OCI-LY1 (cell line): Measurements from ENCODE around the gene EYS.

Source experiments
- H2AFZ ChIP-seq: fragments of 200-600 bp; sonication (generic), shearing (Covaris generic); 2 replicates; pipeline ENCODE4 v1.6.0; 2014; ENCODE audit warnings: antibody characterized with exemption, mild to moderate bottlenecking, low read length
- H3F3A ChIP-seq: fragments of 200-600 bp; sonication (generic), shearing (Covaris generic); 2 replicates; pipeline ENCODE4 v1.6.0; 2014; ENCODE audit warnings: mild to moderate bottlenecking, antibody characterized with exemption, low read length, moderate library complexity; ENCODE audit not compliant: insufficient read depth
- H3K27ac ChIP-seq: fragments of 200-600 bp; sonication (generic); 2 replicates; pipeline ENCODE4 v1.5.1; 2014; ENCODE audit warnings: low read length, mixed run types, mild to moderate bottlenecking, low read depth; ENCODE audit not compliant: poor library complexity, severe bottlenecking
- H3K27me3 ChIP-seq: fragments of 200-600 bp; sonication (generic); 2 replicates; pipeline ENCODE4 v1.6.0; 2014; ENCODE audit warnings: antibody characterized with exemption, mild to moderate bottlenecking, low read length, moderate library complexity; ENCODE audit not compliant: insufficient read depth
- H3K36me3 ChIP-seq: fragments of 200-600 bp; sonication (generic); 2 replicates; pipeline ENCODE4 v1.6.1; 2014; ENCODE audit warnings: mild to moderate bottlenecking, antibody characterized with exemption, low read length, moderate library complexity, mixed read lengths; ENCODE audit not compliant: insufficient read depth
- H3K4me1 ChIP-seq: fragments of 200-600 bp; sonication (generic); 2 replicates; pipeline ENCODE4 v1.5.1; 2014; ENCODE audit warnings: mild to moderate bottlenecking, low read length, moderate library complexity; ENCODE audit not compliant: insufficient read depth, severe bottlenecking
- H3K4me2 ChIP-seq: fragments of 200-600 bp; sonication (generic), shearing (Covaris generic); 2 replicates; pipeline ENCODE4 v1.6.1; 2014; ENCODE audit warnings: low read length
- H3K4me3 ChIP-seq: fragments of 200-600 bp; sonication (generic); 2 replicates; pipeline ENCODE4 v1.5.1; 2014; ENCODE audit warnings: low read length, low read depth, mild to moderate bottlenecking, mixed read lengths; ENCODE audit not compliant: poor library complexity, severe bottlenecking
- H3K79me2 ChIP-seq: fragments of 200-600 bp; shearing (Covaris generic); 2 replicates; pipeline ENCODE4 v1.6.1; 2016; ENCODE audit warnings: mixed run types, low read length, mixed read lengths; ENCODE audit not compliant: insufficient read depth
- H3K9ac ChIP-seq: fragments of 200-600 bp; sonication (generic), shearing (Covaris generic); 2 replicates; pipeline ENCODE4 v1.6.1; 2014; ENCODE audit warnings: mild to moderate bottlenecking, low read length, mixed read lengths
- H3K9me2 ChIP-seq: fragments of 200-600 bp; sonication (generic), shearing (Covaris generic); 2 replicates; pipeline ENCODE4 v1.6.1; 2014; ENCODE audit warnings: low read depth, mild to moderate bottlenecking, low read length, mixed read lengths
- H3K9me3 ChIP-seq: fragments of 200-600 bp; shearing (Covaris generic); 2 replicates; pipeline ENCODE4 v1.6.1; 2014; ENCODE audit warnings: low read length, mixed read lengths
- H4K20me1 ChIP-seq: fragments of 200-600 bp; sonication (generic), shearing (Covaris generic); 2 replicates; pipeline ENCODE4 v1.6.0; 2016; ENCODE audit warnings: mild to moderate bottlenecking, low read length; ENCODE audit not compliant: insufficient read depth
- CTCF ChIP-seq: fragments of 200-600 bp; sonication (generic), shearing (Covaris generic); IDR thresholded peaks from 2 replicates; pipeline ENCODE4 v1.5.1; 2017; ENCODE audit warnings: mild to moderate bottlenecking, antibody characterized with exemption, low read length, moderate library complexity, mixed read lengths
- EZH2 ChIP-seq: fragments of 200-600 bp; sonication (generic), shearing (Covaris generic); IDR thresholded peaks from 2 replicates; pipeline ENCODE4 v1.8.0; 2017; ENCODE audit warnings: borderline replicate concordance, mixed run types, mild to moderate bottlenecking, antibody characterized with exemption, low read length, moderate library complexity, mixed read lengths

Gene EYS

GRCh38 chr6:65546894-65547293 is 160.1 kb downstream of the EYS start:
- Histone ChIP-seq H3K36me3 (no peaks in the 10 kb centered on the region), H3F3A (no peaks in the 10 kb centered on the region), H3K27ac (no peak overlapping the region), H3K9me3 (no peaks in the 10 kb centered on the region), H3K4me2 (no peak overlapping the region), H3K4me1 (no peaks in the 10 kb centered on the region), H3K79me2 (no peaks in the 10 kb centered on the region), H3K9me2 (no peaks in the 10 kb centered on the region), H3K9ac (no peak overlapping the region), H3K27me3 (no peaks in the 10 kb centered on the region), H3K4me3 (no peak overlapping the region), H2AFZ (no peak overlapping the region), H4K20me1 (no peaks in the 10 kb centered on the region)
- no peak for TF ChIP-seq CTCF
- TF ChIP-seq EZH2 = no peak

GRCh38 chr6:65545920-65546319 is 161.1 kb downstream of the EYS start:
- H3K36me3 ChIP-seq = no peaks in the 10 kb centered on the region
- H3K4me3 ChIP-seq = no peak overlapping the region
- H3K79me2 ChIP-seq = no peaks in the 10 kb centered on the region
- H3K9me3 ChIP-seq = no peaks in the 10 kb centered on the region
- no peaks in the 10 kb centered on the region for H3K4me1 ChIP-seq
- no peaks in the 10 kb centered on the region for H3K9me2 ChIP-seq
- H2AFZ ChIP-seq = no peak overlapping the region
- no peaks in the 10 kb centered on the region for H4K20me1 ChIP-seq
- H3F3A ChIP-seq = no peaks in the 10 kb centered on the region
- TF ChIP-seq CTCF (no peak), EZH2 (no peak)
- no peak overlapping the region for H3K27ac ChIP-seq
- H3K4me2 ChIP-seq = no peak overlapping the region
- H3K9ac ChIP-seq = no peak overlapping the region
- no peaks in the 10 kb centered on the region for H3K27me3 ChIP-seq

GRCh38 chr6:65538644-65539043 is 168.4 kb downstream of the EYS start:
- Histone ChIP-seq H3K4me1 (no peaks in the 10 kb centered on the region), H3K36me3 (no peaks in the 10 kb centered on the region), H3K27ac (no peak overlapping the region), H3K9me3 (no peaks in the 10 kb centered on the region), H3K9ac (no peak overlapping the region), H2AFZ (no peak overlapping the region), H3K27me3 (no peaks in the 10 kb centered on the region), H3F3A (no peaks in the 10 kb centered on the region), H3K79me2 (no peaks in the 10 kb centered on the region), H4K20me1 (no peaks in the 10 kb centered on the region), H3K4me2 (no peak overlapping the region), H3K4me3 (no peak overlapping the region), H3K9me2 (no peaks in the 10 kb centered on the region)
- TF ChIP-seq EZH2 (no peak), CTCF (no peak)
